HEK293 (cell line): ENCODE results near the gene FBH1.

Experiments used
- CTCF ChIP-seq: fragments of 450-650 bp; formaldehyde crosslinking; IDR thresholded peaks from 2 replicates; pipeline ENCODE4 v1.5.1; 2016; ENCODE audit warnings: missing biosample characterization, missing genetic modification characterization
- SP2 ChIP-seq: fragments of 450-650 bp; formaldehyde crosslinking; IDR thresholded peaks from 2 replicates; pipeline ENCODE4 v1.5.1; 2016; ENCODE audit warnings: missing biosample characterization, missing genetic modification characterization
- TF ChIP-seq, protein P1 (sequence below): fragments of 450-650 bp; formaldehyde crosslinking; IDR thresholded peaks from 2 replicates; pipeline ENCODE4 v1.5.1; 2017; ENCODE audit warnings: missing biosample characterization, mild to moderate bottlenecking, missing genetic modification characterization, moderate library complexity

- TF ChIP-seq CTCF (tag by site-specific recombination) (no peak), SP2 (tag by site-specific recombination) (no peak)
- TF ChIP-seq, protein P1, sequence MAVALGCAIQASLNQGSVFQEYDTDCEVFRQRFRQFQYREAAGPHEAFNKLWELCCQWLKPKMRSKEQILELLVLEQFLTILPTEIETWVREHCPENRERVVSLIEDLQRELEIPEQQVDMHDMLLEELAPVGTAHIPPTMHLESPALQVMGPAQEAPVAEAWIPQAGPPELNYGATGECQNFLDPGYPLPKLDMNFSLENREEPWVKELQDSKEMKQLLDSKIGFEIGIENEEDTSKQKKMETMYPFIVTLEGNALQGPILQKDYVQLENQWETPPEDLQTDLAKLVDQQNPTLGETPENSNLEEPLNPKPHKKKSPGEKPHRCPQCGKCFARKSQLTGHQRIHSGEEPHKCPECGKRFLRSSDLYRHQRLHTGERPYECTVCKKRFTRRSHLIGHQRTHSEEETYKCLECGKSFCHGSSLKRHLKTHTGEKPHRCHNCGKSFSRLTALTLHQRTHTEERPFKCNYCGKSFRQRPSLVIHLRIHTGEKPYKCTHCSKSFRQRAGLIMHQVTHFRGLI (tag by site-specific recombination): no peak
These were observed 78.1 kb downstream of the FBH1 start for GRCh38 chr10:5968037-5968680.
